ENCODE measurements around the gene COA1.

GRCh38 chr7:43768201-43768886, 39.0 kb upstream of the COA1 start:
- TF ChIP-seq CTCF (IDR thresholded peaks at IDR 0.05), result no peak
- TF ChIP-seq POLR2AphosphoS5 (IDR thresholded peaks at IDR 0.05), result no peak
- no peak for TF ChIP-seq POLR2A (IDR thresholded peaks at IDR 0.05)

Measured in gastroesophageal sphincter (tissue), 3 donors.